HG02840 (cell line): Measurements from ENCODE around the gene MTMR12.

Experiments
- ATAC-seq: cut with Tn5 transposase; IDR thresholded peaks from one replicate; pipeline ENCODE4 v1.9.1; 2021; ENCODE audit warnings: mild to moderate bottlenecking, moderate library complexity, moderate number of reproducible peaks; ENCODE audit not compliant: unreplicated experiment, low FRiP score

The MTMR12 gene, protein sequence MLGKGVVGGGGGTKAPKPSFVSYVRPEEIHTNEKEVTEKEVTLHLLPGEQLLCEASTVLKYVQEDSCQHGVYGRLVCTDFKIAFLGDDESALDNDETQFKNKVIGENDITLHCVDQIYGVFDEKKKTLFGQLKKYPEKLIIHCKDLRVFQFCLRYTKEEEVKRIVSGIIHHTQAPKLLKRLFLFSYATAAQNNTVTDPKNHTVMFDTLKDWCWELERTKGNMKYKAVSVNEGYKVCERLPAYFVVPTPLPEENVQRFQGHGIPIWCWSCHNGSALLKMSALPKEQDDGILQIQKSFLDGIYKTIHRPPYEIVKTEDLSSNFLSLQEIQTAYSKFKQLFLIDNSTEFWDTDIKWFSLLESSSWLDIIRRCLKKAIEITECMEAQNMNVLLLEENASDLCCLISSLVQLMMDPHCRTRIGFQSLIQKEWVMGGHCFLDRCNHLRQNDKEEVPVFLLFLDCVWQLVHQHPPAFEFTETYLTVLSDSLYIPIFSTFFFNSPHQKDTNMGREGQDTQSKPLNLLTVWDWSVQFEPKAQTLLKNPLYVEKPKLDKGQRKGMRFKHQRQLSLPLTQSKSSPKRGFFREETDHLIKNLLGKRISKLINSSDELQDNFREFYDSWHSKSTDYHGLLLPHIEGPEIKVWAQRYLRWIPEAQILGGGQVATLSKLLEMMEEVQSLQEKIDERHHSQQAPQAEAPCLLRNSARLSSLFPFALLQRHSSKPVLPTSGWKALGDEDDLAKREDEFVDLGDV

DNA sequence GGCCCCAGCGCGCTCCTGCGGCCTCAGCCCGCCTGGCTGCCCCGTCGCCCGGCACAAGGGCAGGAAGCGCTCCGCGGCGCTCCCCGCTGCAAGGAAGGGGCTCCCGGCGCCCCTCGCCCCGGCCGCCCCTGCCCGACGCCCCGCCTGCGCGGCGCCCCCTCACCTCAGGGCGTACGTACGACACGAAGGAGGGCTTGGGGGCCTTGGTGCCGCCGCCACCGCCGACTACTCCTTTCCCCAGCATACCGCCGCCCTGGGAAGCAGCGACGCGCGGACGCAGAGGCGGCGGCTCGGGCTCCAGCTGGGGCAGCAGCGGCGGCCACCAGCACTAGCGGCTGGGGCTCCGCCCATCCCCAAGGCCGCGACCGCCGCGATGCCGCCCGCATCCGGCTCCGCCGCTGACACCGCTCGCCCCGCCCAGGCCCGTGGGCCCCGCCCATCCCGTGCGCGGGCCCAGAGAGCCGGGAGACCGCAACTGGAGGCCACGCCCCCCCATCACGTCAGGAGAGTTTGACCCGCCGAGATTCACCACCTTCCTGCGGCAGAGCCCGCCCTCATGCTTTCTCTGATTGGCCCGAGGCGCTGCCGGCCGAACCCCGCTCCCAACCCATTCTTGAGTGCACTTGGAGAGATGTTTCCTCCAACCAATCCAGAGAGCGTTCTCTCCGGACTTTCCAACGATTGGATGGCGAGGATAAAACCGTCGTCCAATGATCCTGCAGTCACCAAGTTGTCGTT lies at the start of gene MTMR12:
Gene MTMR12 (minus strand): TSS at position 345 of the 738 bp plus-strand sequence. CDS start 101 bp downstream, at position 244.
- ATAC-seq = peak; percentile 95

DNA sequence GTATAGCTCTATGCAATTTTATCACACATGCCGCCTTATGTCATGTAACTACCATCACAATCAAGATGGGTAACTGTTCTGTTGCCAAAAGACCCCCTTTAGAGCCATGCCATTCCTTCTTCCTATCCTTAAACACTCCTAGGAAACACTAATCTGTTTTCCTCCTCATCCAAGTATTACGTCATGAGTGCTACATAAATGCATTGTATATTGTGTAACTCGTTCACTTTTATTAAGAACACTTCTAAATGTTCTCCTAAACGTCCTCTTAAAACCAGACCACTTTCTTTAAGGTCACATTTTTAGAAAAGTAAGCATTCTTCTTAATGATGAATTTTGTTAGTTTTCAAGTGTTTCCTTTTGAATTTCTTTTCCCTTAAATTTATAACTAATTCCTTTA lies 49.8 kb upstream of the MTMR12 start:
- no peak for ATAC-seq

DNA sequence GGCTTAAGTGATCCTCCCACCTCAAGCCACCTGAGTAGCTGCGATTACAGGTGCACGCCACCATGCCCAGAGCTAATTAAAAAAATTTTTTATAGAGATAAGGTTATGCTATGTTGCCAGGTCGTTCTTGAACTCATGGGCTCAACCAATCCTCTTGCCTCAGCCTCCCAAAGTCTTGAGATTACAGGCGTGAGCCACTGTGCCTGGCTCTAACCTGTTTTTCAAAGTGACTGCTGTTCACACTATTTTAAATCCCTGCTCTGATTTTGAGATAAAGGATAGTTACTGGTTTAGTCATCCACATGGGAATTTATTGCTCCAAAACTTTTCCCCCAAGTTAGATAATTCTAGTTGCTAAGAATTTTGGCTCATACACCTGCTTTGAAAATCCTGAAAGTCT lies 48.2 kb upstream of the MTMR12 start:
- no peak for ATAC-seq

DNA sequence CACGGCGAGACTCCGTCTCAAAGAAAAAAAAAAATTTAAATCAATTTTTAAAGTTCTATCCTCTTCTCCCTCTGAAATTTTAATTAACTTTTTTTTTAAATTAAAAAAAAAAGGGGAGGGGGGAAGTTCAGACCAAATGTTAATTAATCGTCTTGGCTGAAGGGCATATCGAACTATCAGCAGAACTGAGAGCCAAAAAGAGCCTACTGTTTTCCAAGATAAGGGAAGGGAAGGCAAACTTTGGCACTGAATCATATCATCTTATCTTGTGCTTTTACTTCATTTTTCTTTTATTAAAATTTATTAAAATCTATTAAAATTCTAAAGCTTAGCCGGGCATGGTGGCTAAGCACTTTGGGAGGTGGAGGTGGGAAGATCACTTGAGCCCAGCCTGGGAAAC lies 45.9 kb upstream of the MTMR12 start:
- no peak for ATAC-seq

DNA sequence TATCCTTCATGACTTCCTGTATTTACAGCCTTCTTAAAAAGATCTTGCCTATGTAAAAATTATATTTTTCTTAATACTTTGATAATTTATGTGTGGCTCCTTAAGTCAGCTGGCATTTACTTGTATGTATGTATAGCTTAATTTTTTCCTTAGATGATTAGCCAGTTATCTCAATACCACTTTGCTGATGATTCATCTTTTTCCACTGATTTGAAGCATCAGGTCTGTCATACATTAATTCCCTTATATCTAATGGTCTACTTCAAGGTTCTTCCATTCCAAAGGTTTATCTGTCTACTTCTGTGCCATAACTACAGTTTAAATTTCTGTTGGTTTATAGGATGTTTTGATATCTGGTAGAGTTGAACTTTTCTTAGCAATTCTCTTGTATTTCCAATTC lies 44.9 kb upstream of the MTMR12 start:
- ATAC-seq = no peak

DNA sequence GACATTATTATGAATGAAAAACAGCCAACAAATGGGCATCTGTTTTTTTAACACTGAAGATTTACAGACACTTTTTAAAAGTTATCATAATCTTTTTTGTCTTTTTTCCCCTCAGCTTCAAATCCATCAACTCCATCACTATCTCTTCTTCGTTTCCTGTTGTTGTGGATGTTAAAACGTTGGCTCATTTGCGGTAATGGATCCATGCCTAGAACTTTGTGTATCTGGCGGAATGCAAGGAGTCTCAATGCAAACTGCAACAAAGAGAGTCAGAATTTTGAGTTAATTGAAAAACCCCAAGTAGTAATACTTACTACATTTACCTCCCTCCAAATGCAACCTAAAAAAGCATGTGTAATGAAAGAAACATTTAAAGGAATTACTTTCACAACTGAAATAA lies 42.9 kb upstream of the MTMR12 start:
- no peak for ATAC-seq

DNA sequence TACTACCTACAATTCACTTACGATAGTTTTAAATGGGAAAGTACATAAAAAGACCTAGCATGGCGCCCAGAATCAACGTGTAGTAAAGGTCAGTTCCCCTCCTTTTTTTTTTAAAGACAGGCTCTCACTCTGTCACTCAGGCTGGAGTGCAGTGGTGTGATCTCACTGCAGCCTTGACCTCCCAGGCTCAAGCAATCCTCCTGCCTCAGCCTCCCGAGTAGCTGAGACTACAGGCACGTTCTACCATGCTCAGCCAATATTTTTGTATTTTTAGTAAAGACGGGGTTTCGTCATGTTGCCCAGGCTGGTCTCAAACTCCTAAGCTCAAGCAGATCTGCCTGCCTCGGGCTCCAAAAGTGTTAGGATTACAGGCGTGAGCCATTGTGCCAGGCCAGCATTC lies 40.7 kb upstream of the MTMR12 start:
- ATAC-seq = no peak

DNA sequence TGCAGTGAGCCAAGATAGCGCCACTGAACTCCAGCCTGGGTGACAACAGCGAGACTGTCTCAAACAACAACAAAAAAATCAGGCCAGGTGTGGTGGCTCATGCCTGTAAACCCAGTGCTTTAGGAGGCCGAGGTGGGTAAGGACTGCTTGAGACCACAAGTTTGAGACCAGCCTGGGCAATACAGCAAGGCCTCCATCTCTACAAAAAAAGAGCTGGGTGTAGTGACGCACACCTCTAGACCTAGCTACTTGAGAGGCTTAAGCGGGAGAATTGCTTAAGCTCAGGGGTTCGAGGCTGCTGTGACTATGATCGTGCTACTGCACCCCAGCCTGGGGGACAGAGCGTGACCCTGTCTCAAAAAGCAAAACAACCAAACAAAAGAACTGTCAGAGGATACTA lies 39.9 kb upstream of the MTMR12 start:
- ATAC-seq = no peak

DNA sequence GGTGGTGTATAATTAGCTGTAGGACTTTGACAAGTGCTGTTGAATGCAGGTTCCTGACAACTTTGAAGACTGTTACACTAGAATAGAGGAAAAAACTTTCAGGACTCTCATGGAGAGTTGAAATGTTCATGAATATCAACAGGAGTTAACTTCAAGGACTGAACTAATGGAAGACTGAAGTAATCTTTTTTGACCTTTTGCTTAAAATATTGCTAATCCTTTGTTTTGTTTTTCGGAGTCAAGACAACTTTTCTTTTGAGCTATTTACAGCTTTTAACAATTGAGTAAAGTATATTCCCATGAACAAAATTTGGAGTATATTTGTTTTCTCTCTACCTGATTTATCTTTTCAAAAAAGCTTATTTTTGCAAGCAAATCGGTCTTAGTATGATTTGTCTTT lies 34.1 kb upstream of the MTMR12 start:
- no peak for ATAC-seq

DNA sequence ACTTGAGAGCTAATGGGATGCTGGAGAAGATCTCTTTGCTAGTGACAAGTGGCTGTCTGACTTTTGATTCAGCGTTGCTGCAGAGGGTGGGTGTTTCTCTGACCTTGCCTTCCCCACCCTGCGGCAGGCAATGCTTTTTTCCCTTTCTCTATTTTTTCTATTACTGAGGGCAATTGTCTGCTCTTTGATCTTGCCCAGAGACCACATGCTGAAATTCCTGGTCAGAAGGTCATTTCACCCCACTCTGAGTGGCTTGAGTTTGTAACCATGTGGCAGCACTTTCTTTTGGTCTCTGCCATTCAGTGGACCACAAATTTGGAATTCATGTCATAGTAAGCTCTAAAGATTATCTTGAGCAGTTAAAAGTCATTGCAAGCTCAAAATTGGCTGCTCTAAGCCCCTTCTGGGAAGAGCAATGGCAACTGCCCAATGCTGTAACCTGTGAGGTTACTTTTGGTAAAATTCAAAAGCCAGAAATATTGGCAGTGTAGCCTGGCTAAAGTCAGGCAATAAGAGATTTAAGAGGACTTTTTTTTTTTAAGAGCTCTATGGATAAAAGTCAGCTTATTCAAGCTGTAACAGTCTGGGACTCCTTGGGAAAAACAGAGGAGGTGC lies 30.4 kb upstream of the MTMR12 start:
- no peak for ATAC-seq

DNA sequence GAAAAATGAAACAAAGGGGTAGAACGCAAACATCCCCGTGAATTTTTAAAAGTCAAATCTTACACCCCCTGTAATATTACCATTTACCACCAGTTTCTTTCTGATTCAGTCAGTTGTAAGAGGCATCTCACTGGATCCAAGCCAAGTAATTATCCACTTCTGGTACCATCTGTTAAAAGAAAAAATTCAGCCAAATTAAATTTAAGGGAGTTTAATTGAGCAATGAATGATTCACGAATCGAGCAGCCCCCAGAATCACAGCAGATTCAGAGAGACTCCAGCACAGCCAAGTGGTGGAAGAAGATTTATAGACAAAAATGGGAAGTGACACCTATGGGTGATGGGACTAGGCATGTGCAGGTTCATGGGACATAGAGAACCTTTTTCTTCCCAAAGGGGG lies 29.9 kb upstream of the MTMR12 start:
- no peak for ATAC-seq

DNA sequence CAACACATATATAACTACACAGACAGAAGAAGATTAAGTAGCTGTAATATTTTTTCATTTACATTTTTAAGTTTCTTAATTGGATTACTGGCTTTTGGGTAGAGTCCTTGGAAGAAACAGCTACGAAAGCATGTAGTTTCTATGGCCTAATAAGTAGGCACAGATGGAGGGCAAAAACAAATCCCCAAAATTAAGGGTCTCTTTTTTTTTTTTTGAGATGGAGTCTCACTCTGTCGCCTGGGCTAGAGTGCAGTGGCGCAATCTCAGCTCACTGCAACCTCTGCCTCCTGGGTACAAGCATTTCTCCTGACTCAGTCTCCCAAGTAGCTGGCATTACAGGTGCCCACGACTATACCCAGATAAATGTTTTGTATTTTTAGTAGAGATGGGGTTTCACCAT lies 27.1 kb upstream of the MTMR12 start:
- ATAC-seq = no peak

DNA sequence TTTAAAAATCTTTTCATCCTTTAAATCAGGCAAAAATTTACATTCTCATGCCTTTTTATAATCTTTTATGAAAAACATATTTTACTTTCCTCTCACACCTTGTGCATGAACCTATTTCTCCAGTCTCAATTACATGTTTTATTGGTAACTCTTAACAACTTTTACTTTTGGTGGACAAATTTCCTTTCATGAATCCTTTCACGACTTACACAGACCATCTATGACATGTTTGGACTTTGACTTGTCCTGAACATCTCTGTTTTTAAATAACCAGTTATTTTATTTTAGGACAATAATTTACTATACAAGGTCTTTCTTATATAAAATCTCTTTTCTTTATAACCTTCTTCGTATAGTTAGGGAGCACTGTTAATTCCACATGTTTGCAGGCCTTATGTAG lies 26.5 kb upstream of the MTMR12 start:
- ATAC-seq = no peak

DNA sequence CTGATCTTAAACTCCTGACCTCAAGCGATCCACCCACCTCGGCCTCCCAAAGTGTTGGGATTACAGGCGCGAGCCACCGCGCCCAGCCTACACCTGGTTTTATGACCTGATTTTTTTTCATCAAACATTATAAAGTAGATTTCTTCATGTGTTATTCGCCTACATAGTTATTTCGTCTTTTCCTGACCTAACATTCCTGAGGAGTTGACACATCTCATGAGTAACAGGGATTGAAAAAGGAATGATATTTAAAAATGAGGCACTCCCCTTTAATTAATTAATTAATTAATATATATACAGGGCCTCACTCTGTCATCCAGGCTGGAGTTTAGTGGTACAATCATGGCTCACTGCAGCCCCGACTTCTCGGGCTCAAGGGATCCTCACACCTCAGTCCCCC lies 20.2 kb upstream of the MTMR12 start:
- ATAC-seq = no peak

DNA sequence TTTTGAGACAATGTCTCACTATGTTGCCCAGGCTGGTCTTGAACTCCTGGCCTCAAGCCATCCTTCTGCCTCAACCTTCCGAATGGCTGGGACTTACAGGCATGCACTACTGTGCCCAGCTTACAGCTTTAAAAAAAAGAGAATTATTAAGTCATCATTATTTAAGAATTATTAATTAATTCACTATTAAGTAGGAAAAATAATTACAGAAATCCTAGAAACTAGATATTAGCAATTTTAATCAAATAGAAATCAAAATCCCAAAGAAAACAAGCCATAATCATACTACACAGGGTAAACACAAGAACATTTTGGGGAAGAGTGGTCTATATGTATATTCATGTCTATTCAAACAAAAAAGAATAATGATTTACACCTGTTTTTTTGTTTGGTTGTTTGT lies 19.6 kb upstream of the MTMR12 start:
- ATAC-seq = no peak

DNA sequence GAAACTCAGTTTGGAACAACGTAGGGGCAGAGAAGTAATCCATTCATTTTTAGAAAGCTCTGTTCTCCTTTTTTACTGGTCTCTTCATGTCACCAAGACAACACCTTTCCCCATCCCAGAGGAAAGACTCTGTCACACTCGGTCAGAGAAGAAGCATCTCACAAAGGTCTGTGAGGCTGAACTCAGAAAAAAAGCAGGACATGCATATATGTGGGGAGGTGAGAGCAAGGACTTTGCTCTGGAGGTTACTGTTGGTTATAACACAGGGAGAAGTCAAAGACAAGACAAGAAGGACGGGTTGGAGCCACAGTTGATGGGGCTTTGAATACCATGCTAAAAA lies 19.2 kb upstream of the MTMR12 start:
- no peak for ATAC-seq

DNA sequence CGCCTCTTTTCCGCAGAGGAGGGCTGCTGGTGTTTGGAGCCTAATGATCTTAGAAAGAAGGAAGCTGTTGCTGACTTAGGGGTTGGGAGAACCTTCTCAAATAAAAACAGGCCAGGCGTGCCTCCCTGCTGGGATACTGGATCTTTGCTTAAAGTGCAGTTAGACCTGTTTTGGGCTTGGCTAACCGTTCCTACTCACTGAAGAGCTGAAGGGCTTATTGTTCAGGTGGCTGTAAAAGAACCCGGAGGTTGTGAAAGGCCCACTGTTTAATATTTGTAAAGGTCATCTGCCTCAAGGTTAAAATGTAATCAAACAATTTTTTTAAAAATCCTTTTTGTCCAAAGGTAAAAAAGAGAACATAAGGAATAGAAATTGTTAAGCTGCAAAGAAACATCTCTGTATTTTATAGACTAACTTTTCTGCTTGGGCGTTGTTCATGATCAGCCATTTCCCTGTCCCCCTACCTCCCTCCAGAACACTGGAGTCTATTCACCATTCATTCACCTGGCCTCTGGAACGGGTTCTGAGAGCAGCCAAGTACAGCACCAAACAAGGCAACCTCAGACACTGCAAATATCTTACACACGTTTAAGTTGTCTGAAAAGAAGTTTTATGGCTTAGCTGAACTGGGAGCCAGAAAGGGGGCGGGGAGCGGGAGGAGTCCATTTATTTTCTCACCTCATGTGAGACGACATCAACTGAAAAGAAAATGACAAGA lies 18.6 kb upstream of the MTMR12 start:
- ATAC-seq = no peak

DNA sequence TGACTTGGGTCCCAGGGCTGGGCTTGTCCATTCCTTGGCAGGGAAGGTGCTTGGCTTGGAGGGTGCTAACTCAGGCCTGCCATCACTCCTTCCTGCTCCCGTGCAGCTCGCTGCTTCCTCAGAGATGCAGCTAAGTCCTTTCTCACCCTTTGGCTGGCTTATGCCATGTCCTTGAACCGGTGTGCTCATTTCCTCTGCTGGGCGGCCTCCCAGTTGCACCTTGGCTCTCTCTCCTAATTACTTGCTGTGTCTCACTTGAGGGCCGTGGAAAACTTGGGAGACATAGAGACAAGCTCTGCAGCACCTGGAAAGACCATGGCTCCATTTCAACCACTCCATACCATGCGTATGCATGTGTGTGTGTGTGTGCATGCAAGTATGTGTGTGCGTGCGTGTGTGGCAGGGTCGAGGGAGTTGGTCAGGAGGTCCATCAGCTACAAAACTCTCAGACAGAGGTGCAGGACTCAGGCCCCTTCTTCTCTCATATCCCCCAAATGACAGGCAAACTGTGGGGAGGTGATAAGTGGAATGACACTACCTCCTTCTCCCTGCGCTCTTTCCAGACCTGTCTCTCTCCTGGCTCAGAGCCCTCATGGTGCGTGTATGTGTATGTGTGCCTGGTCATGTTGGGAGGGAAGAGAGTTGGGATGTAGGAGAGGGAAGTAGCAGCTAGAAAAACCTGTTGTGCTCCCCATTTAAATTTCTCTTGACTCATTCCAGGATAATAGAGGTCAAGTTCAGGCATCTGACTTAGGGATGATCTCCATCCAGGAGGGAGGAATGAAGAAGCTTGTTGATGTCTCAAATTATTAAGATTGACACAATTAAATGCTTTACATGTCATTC lies 17.6 kb upstream of the MTMR12 start:
- ATAC-seq = no peak

DNA sequence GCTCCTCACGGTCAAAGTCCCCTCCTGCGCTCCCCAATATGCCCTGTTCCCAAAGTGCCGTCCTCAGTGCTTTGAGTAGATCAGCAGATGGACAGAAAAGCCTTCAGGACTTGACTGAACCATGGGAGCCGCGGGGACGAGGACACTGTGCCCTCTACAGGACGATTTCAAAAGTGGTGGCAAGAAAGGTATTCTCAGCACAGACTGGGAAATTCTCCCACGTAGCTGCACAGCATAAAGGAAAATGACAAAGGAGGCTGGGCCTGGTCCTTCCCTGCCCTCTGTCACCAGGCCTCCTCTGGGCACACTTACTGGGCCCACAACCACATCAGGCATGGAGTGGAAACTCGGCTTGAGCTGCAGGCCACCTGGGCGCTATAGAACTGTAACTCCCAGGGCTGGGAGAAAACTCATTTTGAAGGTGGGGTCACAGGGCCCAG lies 16.7 kb upstream of the MTMR12 start:
- ATAC-seq = no peak
